ENCODE results near the gene ACKR3.

- TF ChIP-seq CTCF (IDR thresholded peaks at IDR 0.05) (no peak), EP300 (IDR thresholded peaks at IDR 0.05) (no peak), POLR2A (IDR thresholded peaks at IDR 0.05) (no peak)
Observed at GRCh38 chr2:236627193-236627592, 57.6 kb downstream of the ACKR3 start.

All from tibial nerve (tissue), 4 donors.